SK-N-SH treated with all-trans-retinoic acid at 6 μM for 48 hours (cell line): ENCODE results near the gene HPGDS.

Experiments used
- ISL1 ChIP-seq: fragments of 250-450 bp; sonication (Bioruptor Pico); IDR thresholded peaks from 2 replicates; pipeline ENCODE4 v2.1.2; 2022; ENCODE audit warnings: mild to moderate bottlenecking, moderate library complexity
- ZFP3 ChIP-seq: fragments of 250-450 bp; sonication (Bioruptor Pico); IDR thresholded peaks from 2 replicates; pipeline ENCODE4 v1.5.0; 2020; ENCODE audit warnings: mild to moderate bottlenecking, moderate library complexity
- ZNF565 ChIP-seq: fragments of 450-650 bp; formaldehyde crosslinking; conservative IDR thresholded peaks from 2 replicates; pipeline ENCODE4 v1.5.0; 2020; ENCODE audit warnings: low read depth, mild to moderate bottlenecking, moderate library complexity

DNA sequence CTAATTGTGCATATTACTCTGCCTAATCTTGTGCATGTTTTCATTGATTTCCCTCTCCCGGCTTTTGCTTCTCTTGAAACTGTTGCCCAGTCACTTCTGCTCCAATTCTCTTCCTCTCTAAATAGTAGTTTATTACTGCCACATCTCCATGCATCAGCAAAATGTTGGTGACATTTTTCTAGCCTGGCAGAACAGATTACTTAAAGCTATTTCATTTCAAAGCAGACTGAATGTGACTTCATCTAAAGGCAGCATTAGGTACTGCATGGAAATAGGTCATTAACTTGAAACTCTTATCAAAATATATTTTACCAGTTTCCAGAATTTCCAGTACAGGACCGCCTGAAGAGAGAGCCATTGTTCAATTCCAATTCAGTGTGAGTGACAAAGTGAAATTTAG, 52.4 kb downstream of the HPGDS start:
- no peak for TF ChIP-seq ZFP3 (CRISPR knock-in tag)
- TF ChIP-seq ZNF565 (CRISPR knock-in tag), result no peak
- TF ChIP-seq ISL1 (CRISPR knock-in tag), result no peak
